HL-60 (cell line): ENCODE measurements around the gene CNIH2.

ENCODE experiments used
- DNase-seq, 2 experiments: peaks; one replicate each; pipeline ENCODE4 v3.0.0-alpha.2; 2010 to 2020; ENCODE audit warnings: low read depth in 1 of 2, low spot score in 1 of 2
- H3K27ac ChIP-seq: fragments of 250-450 bp; sonication (Bioruptor Pico); replicated peaks from 2 replicates; pipeline ENCODE4 v1.5.1; 2020; ENCODE audit warnings: mild to moderate bottlenecking, moderate library complexity
- H3K27me3 ChIP-seq: fragments of 250-450 bp; sonication (Bioruptor Pico); 2 replicates; pipeline ENCODE4 v1.5.1; 2021; ENCODE audit warnings: mild to moderate bottlenecking, moderate library complexity; ENCODE audit not compliant: insufficient read depth, poor library complexity, severe bottlenecking
- H3K4me3 ChIP-seq: replicated peaks from 2 replicates; pipeline ENCODE4 v1.5.1; 2011; ENCODE audit warnings: mild to moderate bottlenecking, control low read depth, low read length; ENCODE audit not compliant: insufficient read depth
- GABPA ChIP-seq: IDR thresholded peaks from 2 replicates; pipeline ENCODE4 v1.6.1; 2012; ENCODE audit warnings: low read depth
- POLR2AphosphoS5 ChIP-seq: IDR thresholded peaks from 2 replicates; pipeline ENCODE4 v1.6.1; 2012; ENCODE audit warnings: low read depth
- REST ChIP-seq: IDR thresholded peaks from 2 replicates; pipeline ENCODE4 v1.6.1; 2012; ENCODE audit warnings: low read depth; ENCODE audit not compliant: insufficient replicate concordance
- SPI1 ChIP-seq: IDR thresholded peaks from 2 replicates; pipeline ENCODE4 v1.6.1; 2012; ENCODE audit warnings: low read depth, mild to moderate bottlenecking, borderline replicate concordance
- TF ChIP-seq, protein P1 (sequence below): IDR thresholded peaks from one replicate; pipeline ENCODE4 v1.5.1; 2011; ENCODE audit warnings: low read length, control low read depth, inconsistent platforms; ENCODE audit not compliant: insufficient read depth

Gene CNIH2

GRCh38 chr11:66263231-66263630 lies 14.7 kb upstream of the CNIH2 start:
- Histone ChIP-seq H3K4me3 (no peak overlapping the region), H3K27me3 (no peaks in the 10 kb centered on the region), H3K27ac (no peak overlapping the region)
- no peak for DNase-seq
- TF ChIP-seq, protein P1, sequence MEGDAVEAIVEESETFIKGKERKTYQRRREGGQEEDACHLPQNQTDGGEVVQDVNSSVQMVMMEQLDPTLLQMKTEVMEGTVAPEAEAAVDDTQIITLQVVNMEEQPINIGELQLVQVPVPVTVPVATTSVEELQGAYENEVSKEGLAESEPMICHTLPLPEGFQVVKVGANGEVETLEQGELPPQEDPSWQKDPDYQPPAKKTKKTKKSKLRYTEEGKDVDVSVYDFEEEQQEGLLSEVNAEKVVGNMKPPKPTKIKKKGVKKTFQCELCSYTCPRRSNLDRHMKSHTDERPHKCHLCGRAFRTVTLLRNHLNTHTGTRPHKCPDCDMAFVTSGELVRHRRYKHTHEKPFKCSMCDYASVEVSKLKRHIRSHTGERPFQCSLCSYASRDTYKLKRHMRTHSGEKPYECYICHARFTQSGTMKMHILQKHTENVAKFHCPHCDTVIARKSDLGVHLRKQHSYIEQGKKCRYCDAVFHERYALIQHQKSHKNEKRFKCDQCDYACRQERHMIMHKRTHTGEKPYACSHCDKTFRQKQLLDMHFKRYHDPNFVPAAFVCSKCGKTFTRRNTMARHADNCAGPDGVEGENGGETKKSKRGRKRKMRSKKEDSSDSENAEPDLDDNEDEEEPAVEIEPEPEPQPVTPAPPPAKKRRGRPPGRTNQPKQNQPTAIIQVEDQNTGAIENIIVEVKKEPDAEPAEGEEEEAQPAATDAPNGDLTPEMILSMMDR = no peak
- TF ChIP-seq REST (no peak), SPI1 (no peak), POLR2AphosphoS5 (no peak), GABPA (no peak)

- no peak for DNase-seq
- TF ChIP-seq POLR2AphosphoS5 = no peak
- TF ChIP-seq REST = no peak
- TF ChIP-seq GABPA = no peak
- TF ChIP-seq SPI1 = no peak
- TF ChIP-seq, protein P1 = no peak
- H3K27me3 ChIP-seq = no peaks in the 10 kb centered on the region
- H3K27ac ChIP-seq = no peak overlapping the region
- no peak overlapping the region for H3K4me3 ChIP-seq
Observed at GRCh38 chr11:66263785-66264184, 14.2 kb upstream of the CNIH2 start.

DNA sequence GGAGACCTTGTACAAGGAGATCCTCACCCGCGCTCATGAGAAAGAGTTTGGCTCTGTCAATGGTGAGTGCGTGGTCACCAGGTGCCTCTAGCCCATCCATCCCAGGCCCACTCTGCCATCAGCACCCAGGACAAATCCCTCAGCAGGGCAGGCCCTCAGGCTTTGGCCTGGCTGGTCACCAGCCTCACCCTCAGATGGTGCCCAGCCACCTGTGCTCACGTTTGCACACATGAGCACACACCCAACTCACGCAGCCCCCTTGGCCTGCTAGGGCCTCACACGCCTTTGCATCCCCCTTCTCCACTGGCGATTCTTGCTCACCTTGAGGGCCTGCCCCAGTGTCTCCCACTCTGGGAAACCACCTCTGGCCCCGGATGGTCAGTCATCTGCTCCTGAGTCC lies 13.6 kb upstream of the CNIH2 start:
- no peak overlapping the region for H3K27ac ChIP-seq
- DNase-seq = no peak
- no peaks in the 10 kb centered on the region for H3K27me3 ChIP-seq
- no peak for TF ChIP-seq SPI1
- TF ChIP-seq, protein P1 = no peak
- TF ChIP-seq POLR2AphosphoS5 = no peak
- TF ChIP-seq GABPA = no peak
- no peak for TF ChIP-seq REST
- no peak overlapping the region for H3K4me3 ChIP-seq
